Activated naive CD8-positive, alpha-beta T cell treated with anti-CD3 and anti-CD28 coated beads, Interleukin-2, amount 10 ng/mL, durations not matched to agents 7 days and 5 days (primary cell): ENCODE measurements around the gene SLC35F6. TPM values are rescaled to one million over a fixed set of nuclear protein-coding genes. Genes with fewer than 3 reads are reported as not detected.
"Not testable (repeated sequence)": the region's sequence is repeated elsewhere in the genome, so short reads cannot be mapped to it uniquely, and the experiment has no call there.

Experiments
- ATAC-seq: fragments of 150-1000 bp; cut with Tn5 transposase; one replicate; pipeline ENCODE4 v1.10.0; 2021; ENCODE audit warnings: low read depth, moderate library complexity
- POLR2A ChIA-PET: fragments of 350-600 bp; sonication (Branson Sonifier 250); formaldehyde crosslinking; loops from one replicate; lab custom pipeline; 2021; ENCODE audit warnings: antibody characterized with exemption; lab: Charles Lee
- DNase-seq: peaks from one replicate; pipeline ENCODE4 v3.0.0; 2021
- H3K27ac Mint-ChIP-seq: one replicate; pipeline ENCODE4 v1.8.0; 2022; ENCODE audit warnings: mild to moderate bottlenecking, mixed read lengths
- H3K27me3 Mint-ChIP-seq: one replicate; pipeline ENCODE4 v1.8.0; 2022; ENCODE audit warnings: mild to moderate bottlenecking, moderate library complexity, mixed read lengths
- H3K36me3 Mint-ChIP-seq: one replicate; pipeline ENCODE4 v1.8.0; 2021; ENCODE audit warnings: mild to moderate bottlenecking, mixed read lengths
- H3K4me1 Mint-ChIP-seq: one replicate; pipeline ENCODE4 v1.8.0; 2021; ENCODE audit warnings: mixed read lengths
- H3K4me3 Mint-ChIP-seq: one replicate; pipeline ENCODE4 v1.8.0; 2022; ENCODE audit warnings: mild to moderate bottlenecking, moderate library complexity, mixed read lengths
- H3K9me3 Mint-ChIP-seq: one replicate; pipeline ENCODE4 v1.8.0; 2021; ENCODE audit warnings: mixed read lengths
- total RNA-seq, 2 experiments: library from RNA; stranded (reverse); gene quantifications; one replicate each; pipeline ENCODE4 v1.2.3, GENCODE V29; 2021

SLC35F6 gene
- total RNA-seq, 2 experiments from 2014 or later: 19.5 to 19.7 TPM

- ATAC-seq (no peak), DNase-seq (no peak)
- POLR2A ChIA-PET: no interaction called here
- Mint-ChIP-seq H3K27me3 (peaks cover 6% of the 10 kb centered on the region), H3K9me3 (no peaks in the 10 kb centered on the region), H3K27ac (no peak overlapping the region), H3K4me1 (peaks cover 16% of the 10 kb centered on the region), H3K36me3 (no peaks in the 10 kb centered on the region), H3K4me3 (no peak overlapping the region)
These were observed 26.9 kb upstream of the SLC35F6 start for GRCh38 chr2:26737221-26737620.

GRCh38 chr2:26738481-26738880 lies 25.6 kb upstream of the SLC35F6 start:
- Mint-ChIP-seq H3K27me3 (peaks cover 4% of the 10 kb centered on the region), H3K4me1 (peaks cover 16% of the 10 kb centered on the region), H3K9me3 (no peaks in the 10 kb centered on the region), H3K27ac (no peak overlapping the region), H3K4me3 (no peak overlapping the region), H3K36me3 (no peaks in the 10 kb centered on the region)
- no peak for ATAC-seq
- DNase-seq: no peak
- POLR2A ChIA-PET: no interaction called here

DNA sequence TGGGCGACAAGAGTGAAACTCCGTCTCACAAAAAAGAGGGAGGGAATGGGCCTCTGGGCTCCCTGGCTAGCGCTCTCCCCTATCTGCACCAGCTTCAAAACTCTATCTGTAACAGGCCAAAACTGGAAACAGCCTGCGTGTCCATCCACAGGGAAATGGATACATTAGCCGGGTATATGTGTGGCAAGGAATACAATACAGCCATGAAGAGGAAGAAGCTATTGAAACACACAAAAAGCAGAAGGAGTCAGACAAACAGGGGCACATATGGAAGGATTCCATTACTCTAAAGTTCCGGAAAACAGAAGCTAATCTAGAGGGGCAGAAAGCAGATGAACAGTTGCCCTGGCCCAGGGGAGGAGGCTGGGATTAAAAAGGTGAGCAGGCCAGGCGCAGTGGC lies 24.6 kb upstream of the SLC35F6 start:
- H3K27me3 Mint-ChIP-seq: peaks cover 2% of the 10 kb centered on the region
- H3K4me1 Mint-ChIP-seq: peaks cover 16% of the 10 kb centered on the region

DNA sequence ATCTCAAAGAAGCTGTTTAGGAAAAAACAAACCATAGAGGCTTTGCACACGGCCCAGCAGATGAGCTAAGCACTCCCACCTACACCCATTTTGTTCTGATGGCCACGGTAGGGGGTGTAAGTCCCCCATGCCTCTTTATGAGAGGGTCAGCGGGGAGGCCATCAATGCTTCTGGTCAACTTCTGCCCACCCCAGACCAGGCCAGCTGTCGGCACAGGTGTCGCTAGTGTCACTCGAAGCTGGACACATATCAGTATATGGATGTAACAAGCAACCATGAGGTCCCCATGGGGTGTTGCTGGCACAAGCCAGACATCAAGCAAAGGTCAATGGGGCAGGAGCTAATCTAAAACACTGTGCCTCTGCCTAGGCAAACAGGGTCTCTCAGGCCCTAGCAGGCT lies 23.7 kb upstream of the SLC35F6 start:
- Mint-ChIP-seq H3K4me1 (peaks cover 16% of the 10 kb centered on the region), H3K27me3 (peaks cover 2% of the 10 kb centered on the region), H3K27ac (no peak overlapping the region), H3K4me3 (no peak overlapping the region), H3K9me3 (no peaks in the 10 kb centered on the region), H3K36me3 (no peaks in the 10 kb centered on the region)
- DNase-seq: no peak
- POLR2A ChIA-PET: no interaction called here
- no peak for ATAC-seq

More for the DNA sequence above, 24.6 kb upstream of the SLC35F6 start:
- no peaks in the 10 kb centered on the region for H3K36me3 Mint-ChIP-seq
- H3K9me3 Mint-ChIP-seq: no peaks in the 10 kb centered on the region
- POLR2A ChIA-PET: no interaction called here
- H3K4me3 Mint-ChIP-seq: no peak overlapping the region
- DNase-seq (no peak), ATAC-seq (no peak)
- H3K27ac Mint-ChIP-seq: no peak overlapping the region

GRCh38 chr2:26740890-26741302 lies 23.2 kb upstream of the SLC35F6 start:
- ATAC-seq (peak; percentile 93), DNase-seq (peak; percentile 58)

DNA sequence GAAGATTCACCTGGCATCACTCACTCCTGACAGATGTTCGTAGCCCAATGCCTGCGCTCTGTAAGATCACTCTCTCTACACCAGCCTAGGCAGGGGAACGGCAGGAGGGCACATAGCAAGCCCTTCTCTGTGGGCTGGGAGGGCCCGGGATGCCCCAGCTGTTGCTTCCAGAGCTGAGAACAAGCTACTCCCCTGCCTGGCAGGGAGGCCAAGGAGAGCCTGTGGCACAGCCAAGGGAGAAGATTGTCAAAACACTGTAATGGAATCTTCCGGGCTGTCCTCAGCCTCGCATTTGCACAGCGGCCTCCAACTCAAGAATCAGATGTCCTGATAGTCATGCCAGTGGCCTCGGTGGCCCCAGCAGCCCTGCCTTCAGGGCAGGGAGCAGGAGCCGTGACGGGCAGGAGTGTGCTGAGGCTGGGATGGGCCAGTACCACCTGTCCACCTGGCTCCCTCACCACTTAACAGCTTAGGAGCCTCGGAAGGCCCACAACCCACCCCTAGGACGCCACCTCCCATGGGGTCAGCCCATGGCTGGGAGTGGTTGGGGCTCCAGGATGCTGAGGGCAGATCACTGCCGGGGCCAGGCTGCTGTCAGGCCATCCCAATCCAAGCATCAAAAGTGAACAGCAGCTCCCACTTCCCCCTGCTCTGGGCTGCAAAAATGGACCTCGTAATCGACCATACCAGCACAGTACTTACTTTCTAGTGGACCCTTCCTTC lies 21.9 kb upstream of the SLC35F6 start:
- no peak for DNase-seq
- no peaks in the 10 kb centered on the region for H3K36me3 Mint-ChIP-seq
- no peak for ATAC-seq
- no peak overlapping the region for H3K27ac Mint-ChIP-seq
- H3K27me3 Mint-ChIP-seq: peaks cover 2% of the 10 kb centered on the region
- H3K9me3 Mint-ChIP-seq: no peaks in the 10 kb centered on the region
- no peak overlapping the region for H3K4me3 Mint-ChIP-seq
- H3K4me1 Mint-ChIP-seq: peaks cover 16% of the 10 kb centered on the region
- POLR2A ChIA-PET: no interaction called here

More at GRCh38 chr2:26740890-26741302, 23.2 kb upstream of the SLC35F6 start:
- Mint-ChIP-seq H3K9me3 (no peaks in the 10 kb centered on the region), H3K36me3 (no peaks in the 10 kb centered on the region), H3K27me3 (peaks cover 2% of the 10 kb centered on the region), H3K27ac (peak overlapping the region; percentile 70), H3K4me3 (peak overlapping the region; percentile 54), H3K4me1 (peaks cover 16% of the 10 kb centered on the region)
- POLR2A ChIA-PET: no interaction called here

DNA sequence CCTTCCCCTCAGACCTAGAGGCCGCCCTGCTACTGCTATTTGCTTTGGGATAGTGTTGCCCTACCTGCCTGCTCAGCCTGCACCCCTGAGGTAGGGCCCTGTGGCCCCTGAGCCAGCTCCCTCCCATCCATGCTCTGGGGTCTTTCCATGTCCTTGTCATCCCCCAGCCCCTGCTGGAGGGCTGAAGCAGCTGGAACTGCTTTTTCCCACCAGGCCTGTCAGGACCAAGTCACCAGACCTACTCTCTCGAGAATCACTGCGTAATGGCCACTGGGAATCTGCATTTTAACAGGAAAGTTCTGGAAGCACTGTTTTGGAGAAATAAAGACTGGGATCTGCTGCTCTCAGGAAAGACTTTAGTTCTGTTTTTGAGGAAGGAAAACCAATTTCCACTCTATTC lies 20.2 kb upstream of the SLC35F6 start:
- peaks cover 4% of the 10 kb centered on the region for H3K27me3 Mint-ChIP-seq
- DNase-seq: no peak
- POLR2A ChIA-PET: no interaction called here
- H3K4me3 Mint-ChIP-seq: no peak overlapping the region
- no peaks in the 10 kb centered on the region for H3K9me3 Mint-ChIP-seq
- ATAC-seq: no peak
- no peak overlapping the region for H3K27ac Mint-ChIP-seq
- H3K4me1 Mint-ChIP-seq: peaks cover 16% of the 10 kb centered on the region
- H3K36me3 Mint-ChIP-seq: no peaks in the 10 kb centered on the region

DNA sequence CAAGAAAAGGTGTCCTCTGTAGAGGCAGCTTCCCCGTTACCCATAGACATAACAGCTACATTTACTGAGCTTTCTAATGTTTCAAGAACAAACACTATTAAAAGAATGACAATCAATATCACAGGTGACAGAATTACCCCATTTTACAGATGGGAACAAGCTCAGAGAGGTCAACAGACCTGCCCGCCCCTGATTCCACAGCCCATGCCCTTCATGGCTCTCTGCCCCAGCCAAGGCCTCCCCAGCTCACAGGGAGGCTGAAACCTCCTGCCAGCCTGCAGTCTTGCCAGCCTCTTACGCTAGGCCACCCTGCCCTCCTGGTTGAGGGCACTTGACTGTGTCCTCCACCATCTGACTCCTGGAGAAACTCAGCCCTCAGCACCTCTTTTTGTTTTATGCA lies 19.1 kb upstream of the SLC35F6 start:
- no peaks in the 10 kb centered on the region for H3K36me3 Mint-ChIP-seq
- no peak overlapping the region for H3K27ac Mint-ChIP-seq
- DNase-seq: no peak
- no peak overlapping the region for H3K4me3 Mint-ChIP-seq
- H3K4me1 Mint-ChIP-seq: peaks cover 16% of the 10 kb centered on the region
- H3K27me3 Mint-ChIP-seq: peaks cover 4% of the 10 kb centered on the region
- ATAC-seq: no peak
- no peaks in the 10 kb centered on the region for H3K9me3 Mint-ChIP-seq
- POLR2A ChIA-PET: no interaction called here

- ATAC-seq (peak; percentile 56), DNase-seq (peak; percentile 81)
- POLR2A ChIA-PET: interaction anchor here (0.6 kb wide), 1 partner anchor 298 kb away, joined by 4 read pairs; no protein-coding TSS in a partner anchor
- Mint-ChIP-seq H3K27ac (no peak overlapping the region), H3K36me3 (no peaks in the 10 kb centered on the region), H3K9me3 (no peaks in the 10 kb centered on the region), H3K27me3 (peaks cover 4% of the 10 kb centered on the region), H3K4me3 (no peak overlapping the region), H3K4me1 (peaks cover 9% of the 10 kb centered on the region)
These were observed 18.3 kb upstream of the SLC35F6 start for GRCh38 chr2:26745609-26746327.

- ATAC-seq (no peak), DNase-seq (no peak)
- Mint-ChIP-seq H3K4me1 (no peaks in the 10 kb centered on the region), H3K27me3 (peaks cover 8% of the 10 kb centered on the region), H3K36me3 (no peaks in the 10 kb centered on the region), H3K27ac (no peak overlapping the region), H3K4me3 (no peak overlapping the region), H3K9me3 (no peaks in the 10 kb centered on the region)
- POLR2A ChIA-PET: no interaction called here
These were observed 17.1 kb upstream of the SLC35F6 start for GRCh38 chr2:26746934-26747333.

DNA sequence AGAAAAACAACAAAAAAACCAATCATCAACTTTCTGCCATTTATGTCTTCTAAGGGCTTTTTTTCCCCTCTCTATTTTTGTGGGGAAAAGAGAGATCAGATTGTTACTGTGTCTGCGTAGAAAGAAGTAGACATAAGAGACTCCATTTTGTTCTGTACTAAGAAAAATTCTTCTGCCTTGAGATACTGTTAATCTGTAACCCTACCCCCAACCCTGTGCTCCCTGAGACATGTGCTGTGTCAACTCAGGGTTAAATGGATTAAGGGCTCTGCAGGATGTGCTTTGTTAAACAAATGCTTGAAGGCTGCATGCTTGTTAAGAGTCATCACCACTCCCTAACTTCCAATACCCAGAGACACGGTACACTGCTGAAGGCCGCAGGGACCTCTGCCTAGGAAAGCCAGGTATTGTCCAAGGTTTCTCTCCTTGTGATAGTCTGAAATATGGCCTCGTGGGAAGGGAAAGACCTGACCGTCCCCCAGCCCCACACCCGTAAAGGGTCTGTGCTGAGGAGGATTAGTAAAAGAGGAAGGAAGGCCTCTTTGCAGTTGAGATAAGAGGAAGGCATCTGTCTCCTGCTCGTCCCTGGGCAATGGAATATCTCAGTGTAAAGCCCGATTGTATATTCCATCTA lies 14.2 kb upstream of the SLC35F6 start:
- H3K27ac Mint-ChIP-seq, ATAC-seq: not testable (repeated sequence)

GRCh38 chr2:26750467-26750866 lies 13.6 kb upstream of the SLC35F6 start:
- ATAC-seq, H3K36me3 Mint-ChIP-seq, H3K4me3 Mint-ChIP-seq, DNase-seq, H3K4me1 Mint-ChIP-seq, H3K9me3 Mint-ChIP-seq, POLR2A ChIA-PET, H3K27ac Mint-ChIP-seq: not testable (repeated sequence)
- peaks cover 16% of the 10 kb centered on the region for H3K27me3 Mint-ChIP-seq

More for the DNA sequence above, 14.2 kb upstream of the SLC35F6 start:
- DNase-seq, H3K4me3 Mint-ChIP-seq, H3K36me3 Mint-ChIP-seq, H3K4me1 Mint-ChIP-seq, H3K9me3 Mint-ChIP-seq, POLR2A ChIA-PET: not testable (repeated sequence)
- H3K27me3 Mint-ChIP-seq: peaks cover 14% of the 10 kb centered on the region

- no peaks in the 10 kb centered on the region for H3K9me3 Mint-ChIP-seq
- peaks cover 16% of the 10 kb centered on the region for H3K27me3 Mint-ChIP-seq
- no peak overlapping the region for H3K4me3 Mint-ChIP-seq
- POLR2A ChIA-PET: no interaction called here
- ATAC-seq (no peak), DNase-seq (no peak)
- H3K27ac Mint-ChIP-seq: no peak overlapping the region
- peaks cover 5% of the 10 kb centered on the region for H3K4me1 Mint-ChIP-seq
- no peaks in the 10 kb centered on the region for H3K36me3 Mint-ChIP-seq
These were observed 11.4 kb upstream of the SLC35F6 start for GRCh38 chr2:26752656-26753055.
